ENCODE results near the gene ORAI1.
"Not testable (repeated sequence)": the region's sequence is repeated elsewhere in the genome, so short reads cannot be mapped to it uniquely, and the experiment has no call there.

Gene ORAI1

GRCh38 chr12:121626087-121626852 lies at the start of gene ORAI1:
ORAI1 (plus strand) TSS chr12:121626530.
- peak; percentile 86 to 96 for DNase-seq

DNA sequence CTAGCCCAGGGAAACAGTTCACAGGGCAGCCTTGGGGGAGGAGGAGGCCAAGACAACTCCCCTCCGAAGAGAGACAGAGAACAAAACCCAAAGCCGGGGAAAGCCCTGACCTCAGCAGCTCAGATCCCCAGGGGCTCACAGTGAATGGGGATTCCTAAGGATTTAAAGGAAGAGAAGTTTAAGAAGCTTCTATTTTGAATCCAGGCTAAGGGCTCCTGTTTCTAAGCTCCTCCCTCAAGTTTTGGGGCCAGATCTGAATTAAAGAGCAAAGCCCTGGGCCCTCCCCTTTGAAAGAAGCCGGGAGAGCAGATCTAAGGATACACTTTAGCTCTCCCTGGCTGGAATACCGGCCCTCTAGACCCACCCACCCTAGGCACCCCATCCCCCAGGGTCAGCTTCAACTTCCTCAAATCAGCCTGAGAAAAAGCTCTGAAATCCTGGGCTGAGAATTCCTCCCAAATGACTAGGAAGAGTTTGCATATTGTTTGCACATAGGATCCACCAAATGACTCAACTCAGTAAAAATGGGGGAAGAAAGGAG lies 49.4 kb upstream of the ORAI1 start:
- DNase-seq: no peak

- no peak for DNase-seq
Observed at GRCh38 chr12:121577443-121578180, 48.7 kb upstream of the ORAI1 start.

- no peak for DNase-seq
Observed at GRCh38 chr12:121578230-121579189, 47.8 kb upstream of the ORAI1 start.

DNA sequence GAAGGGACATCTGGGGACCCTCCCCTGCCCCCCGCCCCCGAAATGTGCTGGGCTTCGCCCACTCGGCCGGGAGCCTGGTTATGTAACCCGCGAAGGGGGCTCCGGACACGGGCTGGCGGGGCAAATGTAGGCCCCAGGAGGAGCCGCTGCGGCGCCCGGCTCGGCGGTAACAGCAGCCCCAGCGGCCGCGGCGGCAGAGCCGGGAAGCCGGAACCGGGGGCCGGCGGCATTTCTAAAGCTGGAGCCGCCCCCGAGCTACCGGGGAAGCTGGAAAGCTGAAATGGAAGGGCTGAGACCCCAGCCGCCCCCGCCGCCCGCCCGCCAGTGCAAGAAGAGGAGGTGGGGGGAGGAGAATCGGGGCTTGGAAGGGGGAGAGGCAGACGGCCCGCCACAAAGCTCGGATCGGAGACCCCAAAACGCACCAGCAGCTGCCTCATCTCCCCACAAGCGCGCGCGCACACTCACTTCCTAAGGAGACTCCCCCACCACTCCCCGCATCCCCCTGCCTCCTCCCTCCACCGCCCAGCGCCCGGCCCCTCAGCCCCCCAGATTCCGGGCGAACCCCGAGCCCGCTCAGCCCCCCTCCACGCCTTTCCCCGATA lies 47.0 kb upstream of the ORAI1 start:
- DNase-seq: no peak

DNA sequence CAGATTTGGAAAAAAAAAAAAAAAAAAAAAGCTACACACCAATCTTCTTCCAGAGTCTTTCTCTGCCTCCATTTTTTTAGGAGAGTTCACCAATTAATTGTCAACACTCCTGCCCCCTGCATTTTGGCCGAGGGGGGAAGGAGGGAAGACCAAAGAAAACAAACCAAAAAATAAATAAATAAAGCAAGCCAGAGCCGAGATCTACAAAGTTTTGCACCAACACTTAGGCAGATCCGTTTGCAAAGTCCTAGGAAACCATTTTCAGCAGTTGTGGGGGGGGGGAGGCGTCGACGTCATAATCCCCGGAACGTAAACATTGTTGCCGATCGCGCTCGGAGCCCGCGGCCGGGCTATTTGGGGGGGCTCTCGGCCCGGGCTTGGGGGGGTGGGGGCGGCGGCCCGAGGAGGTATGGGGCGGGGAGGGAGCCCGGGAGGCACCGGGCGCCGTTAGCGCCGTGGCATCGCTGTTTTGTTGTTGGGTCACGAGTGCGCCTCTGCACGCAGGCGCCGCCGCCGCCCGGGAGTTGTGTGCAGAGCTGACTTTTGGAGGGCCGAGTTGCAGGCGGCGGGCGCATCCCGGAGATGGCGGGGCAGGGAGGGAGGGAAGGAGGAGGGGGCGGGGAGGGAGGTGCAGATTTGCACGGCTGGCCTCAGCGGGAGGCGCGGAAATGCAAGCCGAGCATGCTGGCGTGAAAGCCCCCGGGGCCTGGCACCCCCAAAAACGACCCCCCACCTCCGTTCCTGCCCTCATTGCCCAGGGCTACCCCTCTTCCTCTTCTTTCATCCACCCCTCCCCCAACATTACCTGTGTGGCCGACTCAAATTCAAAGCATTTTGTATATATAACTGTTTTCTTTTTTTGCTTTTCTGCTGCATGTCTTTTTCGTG lies 46.1 kb upstream of the ORAI1 start:
- peak; percentile 49 to 66 for DNase-seq

GRCh38 chr12:121580959-121581685 lies 45.2 kb upstream of the ORAI1 start, which contains the start of gene KDM2B:
KDM2B (minus strand) TSS chr12:121581023; CDS start chr12:121580911, 112 bp downstream.
- DNase-seq: no peak

DNA sequence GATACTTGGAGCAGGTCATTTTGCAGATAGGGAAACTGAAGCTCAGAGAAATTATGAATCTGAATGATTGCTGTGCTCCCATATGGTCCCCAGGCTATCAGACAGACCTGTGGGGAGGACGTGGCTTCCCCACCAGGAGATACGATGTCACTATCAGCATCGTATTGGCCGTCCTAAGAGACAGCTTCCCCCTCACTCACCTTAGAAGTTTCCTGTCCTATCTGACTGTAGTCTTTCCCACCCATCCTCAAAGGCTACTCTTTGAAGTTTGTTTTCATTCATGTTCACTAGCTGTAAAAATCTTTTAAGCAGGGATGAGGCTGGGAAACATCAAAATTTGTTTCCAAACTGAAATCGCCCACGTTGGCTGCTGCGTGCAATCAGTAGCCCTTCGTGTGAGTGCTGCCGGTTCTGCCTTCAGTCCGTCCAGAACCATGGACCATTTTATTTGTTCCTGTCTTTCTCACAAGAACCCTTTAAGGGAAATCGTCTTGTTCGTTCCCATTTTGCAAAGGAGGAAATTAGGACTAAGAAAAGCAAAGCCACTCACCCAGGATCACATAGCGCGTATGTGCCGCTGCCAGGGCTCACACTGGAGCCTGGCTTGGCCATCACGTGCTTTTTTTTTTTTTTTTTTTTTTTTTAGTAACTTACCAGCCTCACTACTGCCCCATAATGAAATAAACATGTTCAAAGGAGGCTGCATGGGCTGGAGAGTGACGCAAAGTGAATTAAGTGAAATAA lies 44.5 kb upstream of the ORAI1 start:
- DNase-seq: peak in 1 of 2 experiments; percentile 23

DNA sequence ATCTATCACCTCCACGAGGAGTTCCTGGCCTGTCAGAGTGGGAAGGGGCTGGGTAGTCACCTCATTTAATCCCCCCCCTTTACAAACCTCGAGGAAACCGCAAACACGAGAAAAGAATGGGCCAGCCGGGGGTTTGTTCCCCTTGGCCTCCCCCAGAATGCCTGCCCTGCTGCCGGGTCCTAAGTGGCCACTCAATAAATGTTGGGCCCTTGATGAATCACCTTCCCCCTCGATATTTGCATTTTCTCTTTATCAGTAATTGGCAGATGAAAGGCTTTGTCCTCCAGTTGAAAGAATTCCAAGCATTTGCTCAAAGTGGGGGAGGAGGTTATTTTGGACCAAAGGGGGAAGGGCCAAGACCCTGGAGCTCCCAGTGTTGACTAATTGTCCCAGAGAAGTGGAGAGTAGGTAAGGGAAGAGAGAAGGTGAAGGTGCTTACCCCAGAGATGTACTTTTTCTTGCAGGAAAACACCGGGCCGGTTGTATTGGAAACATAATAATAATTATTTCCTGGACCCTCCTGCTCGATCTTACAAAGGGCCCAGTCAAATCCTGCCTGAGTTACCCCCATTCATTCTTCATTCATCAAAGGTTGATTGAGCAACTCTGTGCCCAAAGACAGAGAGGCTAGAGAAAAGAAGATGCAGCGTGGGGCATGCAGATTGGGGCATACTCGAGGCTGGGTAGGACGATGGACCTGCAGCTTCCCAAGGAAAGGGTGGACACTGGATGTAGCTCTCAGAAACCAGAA lies 43.6 kb upstream of the ORAI1 start:
- no peak for DNase-seq

GRCh38 chr12:121583334-121583661 lies 43.0 kb upstream of the ORAI1 start:
- not testable (repeated sequence) for DNase-seq

DNA sequence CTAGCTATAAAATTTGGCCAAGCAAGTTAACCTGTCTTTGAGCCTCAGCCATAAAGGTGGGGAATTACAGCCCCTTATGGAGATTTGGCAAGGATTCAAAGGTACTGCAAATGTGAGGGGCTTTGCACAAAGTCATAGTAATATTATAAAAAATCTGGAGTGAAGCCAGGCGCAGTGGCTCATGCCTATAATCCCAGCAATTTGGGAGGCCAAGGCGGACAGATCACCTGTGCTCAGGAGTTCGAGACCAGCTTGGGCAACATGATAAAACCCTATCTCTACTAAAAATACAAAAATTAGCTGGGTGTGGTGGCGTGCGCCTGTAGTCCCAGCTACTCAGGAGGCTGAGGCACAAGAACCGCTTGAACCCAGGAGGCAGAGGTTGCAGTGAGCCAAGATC lies 41.4 kb upstream of the ORAI1 start:
- not testable (repeated sequence) for DNase-seq

DNA sequence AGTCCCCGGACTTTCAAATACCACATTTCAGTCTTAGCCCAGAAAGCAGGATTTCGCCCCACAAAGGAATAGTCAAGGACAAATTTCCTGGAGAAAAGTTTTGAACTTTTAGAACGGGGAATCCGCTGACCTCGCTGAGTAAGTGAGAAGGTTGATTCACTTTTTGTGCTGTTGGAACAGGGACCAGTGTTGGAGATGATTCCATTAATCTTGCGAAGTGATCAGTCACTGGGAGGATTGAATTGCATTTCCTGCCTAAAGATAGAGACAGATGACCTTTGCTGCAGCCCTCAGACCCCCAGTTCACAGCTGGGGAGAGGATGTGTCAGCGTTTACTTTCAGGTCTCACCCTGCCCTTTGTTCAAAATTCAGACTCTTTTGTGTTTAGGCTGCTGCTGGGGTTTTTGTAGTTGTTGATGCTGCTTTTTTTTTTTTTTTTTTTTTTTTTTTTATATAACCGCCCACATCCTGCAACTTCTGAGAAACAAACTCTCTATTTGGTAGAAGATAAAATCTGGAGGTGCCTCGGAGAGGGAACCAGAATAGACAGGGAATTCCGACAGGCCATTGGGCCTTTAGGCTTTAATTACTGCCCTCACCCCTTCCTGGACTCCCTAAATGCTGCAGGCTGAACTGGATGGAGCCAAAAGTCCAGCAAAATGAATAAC lies 35.7 kb upstream of the ORAI1 start:
- no peak for DNase-seq

GRCh38 chr12:121592320-121592719 lies 34.0 kb upstream of the ORAI1 start:
- DNase-seq: no peak

DNA sequence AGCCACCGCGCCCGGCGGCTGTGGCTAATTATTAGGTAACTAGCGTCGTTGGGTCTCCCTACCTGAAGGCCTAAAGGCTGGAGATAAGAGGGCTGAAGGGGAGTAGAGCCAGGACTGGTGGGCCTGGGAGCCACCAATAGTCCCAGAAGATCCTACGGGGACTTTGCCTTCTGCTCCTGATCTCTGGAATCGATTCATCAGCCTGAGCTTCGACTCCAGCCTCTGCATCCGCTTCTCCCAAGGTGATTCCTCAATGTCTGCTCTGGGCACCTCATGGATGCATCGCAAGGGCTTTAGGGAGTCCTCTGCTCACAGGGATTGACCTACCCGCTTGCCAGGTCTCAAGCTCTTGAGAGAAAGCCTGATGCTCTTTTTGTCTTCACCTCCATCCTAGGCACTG lies 30.8 kb upstream of the ORAI1 start:
- DNase-seq: no peak

- DNase-seq: no peak
Observed at GRCh38 chr12:121596526-121596925, 29.8 kb upstream of the ORAI1 start.

- no peak for DNase-seq
Observed at GRCh38 chr12:121600702-121601336, 25.5 kb upstream of the ORAI1 start.

DNA sequence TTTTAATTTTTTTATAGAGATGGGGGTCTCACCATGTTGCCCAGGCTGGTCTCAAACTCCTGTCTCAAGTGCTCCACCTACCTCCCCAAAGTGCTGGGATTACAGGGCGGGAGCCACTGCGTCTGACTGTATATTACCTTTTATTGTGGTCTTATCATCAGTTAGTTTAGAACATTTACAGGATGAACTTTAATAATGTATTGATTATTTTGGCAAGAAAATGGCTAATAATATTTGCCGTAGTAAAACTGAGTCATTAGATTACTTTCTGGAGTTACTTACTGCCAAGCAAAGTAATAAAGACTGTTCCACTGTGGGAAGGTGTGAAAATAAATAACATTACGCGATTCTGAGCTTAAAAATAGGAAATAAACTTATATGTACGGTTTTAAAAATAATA lies 23.6 kb upstream of the ORAI1 start:
- no peak for DNase-seq

DNA sequence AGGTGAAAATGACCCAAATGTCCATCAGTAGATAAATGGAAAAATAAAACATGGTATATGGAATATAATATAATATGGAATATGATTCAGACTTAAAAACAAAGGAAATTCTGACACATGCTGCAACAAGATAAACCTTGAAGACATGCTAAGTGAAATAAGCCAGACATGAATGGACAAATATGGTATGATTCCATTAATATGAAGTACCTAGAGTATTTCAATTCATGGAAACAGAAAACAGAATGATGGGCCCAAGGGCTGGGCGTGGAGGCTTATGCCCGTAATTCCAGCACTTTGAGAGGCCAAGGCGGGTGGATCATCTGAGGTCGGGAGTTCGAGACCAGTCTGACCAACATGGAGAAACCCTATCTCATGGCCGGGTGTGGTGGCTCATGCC lies 22.7 kb upstream of the ORAI1 start:
- DNase-seq: no peak

Measured in NCI-H446 (cell line).